Glutamatergic neuron (in vitro differentiated cells): ENCODE data around the gene INO80D. TPM values are rescaled to one million over a fixed set of nuclear protein-coding genes. Genes with fewer than 3 reads are reported as not detected.
"Not testable (repeated sequence)": the region's sequence is repeated elsewhere in the genome, so short reads cannot be mapped to it uniquely, and the experiment has no call there.

Experiments
- DNase-seq: peaks from one replicate; pipeline ENCODE4 v3.0.0; 2022
- H3K27ac Mint-ChIP-seq: one replicate; pipeline ENCODE4 v1.8.0; 2020; ENCODE audit warnings: mild to moderate bottlenecking, mixed read lengths, inconsistent platforms; ENCODE audit not compliant: unreplicated experiment
- H3K27me3 Mint-ChIP-seq: one replicate; pipeline ENCODE4 v1.8.0; 2020; ENCODE audit warnings: mild to moderate bottlenecking, moderate library complexity, mixed read lengths, inconsistent platforms; ENCODE audit not compliant: unreplicated experiment
- H3K36me3 Mint-ChIP-seq: one replicate; pipeline ENCODE4 v1.8.0; 2020; ENCODE audit warnings: mild to moderate bottlenecking, mixed read lengths, inconsistent platforms; ENCODE audit not compliant: unreplicated experiment
- H3K4me1 Mint-ChIP-seq: one replicate; pipeline ENCODE4 v1.8.0; 2020; ENCODE audit warnings: mild to moderate bottlenecking, low read depth, mixed read lengths, inconsistent platforms; ENCODE audit not compliant: unreplicated experiment
- H3K4me3 Mint-ChIP-seq: one replicate; pipeline ENCODE4 v1.8.0; 2020; ENCODE audit warnings: mild to moderate bottlenecking, mixed read lengths, inconsistent platforms; ENCODE audit not compliant: unreplicated experiment
- H3K9me3 Mint-ChIP-seq: one replicate; pipeline ENCODE4 v1.8.0; 2020; ENCODE audit warnings: mild to moderate bottlenecking, moderate library complexity, mixed read lengths, inconsistent platforms; ENCODE audit not compliant: unreplicated experiment
- total RNA-seq: library from RNA; stranded (reverse); fragmentation: NEBNext Ultra II Directional; extraction: Animal tissue kit (Norgen Biotek cat#: 25700); gene quantifications from one replicate; pipeline ENCODE4 v1.2.1, GENCODE V29; 2021; ENCODE audit not compliant: unreplicated experiment
- TF ChIP-seq, protein P1 (sequence below): fragments of 200-600 bp; sonication (generic); IDR thresholded peaks from one replicate; pipeline ENCODE4 v1.5.0; 2021; ENCODE audit not compliant: partially characterized antibody, unreplicated experiment

Gene INO80D
- total RNA-seq, 1 donor from 2014 or later = 25.0 TPM

DNA sequence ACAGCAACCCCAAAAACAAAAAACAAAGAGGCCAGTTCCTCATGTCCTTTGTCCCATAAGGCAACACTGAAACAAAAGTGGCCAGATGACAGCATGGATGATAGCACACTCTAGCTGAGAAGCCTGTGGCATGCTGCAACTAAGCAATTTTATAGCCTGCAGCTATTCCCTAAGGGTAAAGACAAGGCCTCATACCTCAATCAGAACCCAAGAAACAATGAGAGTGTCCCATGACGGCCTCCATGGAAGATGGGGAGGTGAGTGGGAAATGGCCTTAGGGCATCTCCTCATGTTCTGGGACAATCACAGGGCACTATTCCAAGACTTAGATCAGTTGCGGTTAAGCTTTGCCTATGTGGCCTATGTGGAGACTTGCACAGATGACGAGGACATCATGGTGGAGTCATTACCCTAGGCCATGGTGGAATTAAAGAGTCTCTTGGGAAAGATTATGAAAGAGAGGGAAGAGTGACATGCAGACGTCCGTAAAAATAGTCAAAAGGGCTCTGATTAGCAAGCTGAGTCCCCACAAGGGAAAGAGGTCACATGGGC is 103.1 kb downstream of the INO80D start:
- H3K27me3 Mint-ChIP-seq = peaks cover 2% of the 10 kb centered on the region
- TF ChIP-seq, protein P1, sequence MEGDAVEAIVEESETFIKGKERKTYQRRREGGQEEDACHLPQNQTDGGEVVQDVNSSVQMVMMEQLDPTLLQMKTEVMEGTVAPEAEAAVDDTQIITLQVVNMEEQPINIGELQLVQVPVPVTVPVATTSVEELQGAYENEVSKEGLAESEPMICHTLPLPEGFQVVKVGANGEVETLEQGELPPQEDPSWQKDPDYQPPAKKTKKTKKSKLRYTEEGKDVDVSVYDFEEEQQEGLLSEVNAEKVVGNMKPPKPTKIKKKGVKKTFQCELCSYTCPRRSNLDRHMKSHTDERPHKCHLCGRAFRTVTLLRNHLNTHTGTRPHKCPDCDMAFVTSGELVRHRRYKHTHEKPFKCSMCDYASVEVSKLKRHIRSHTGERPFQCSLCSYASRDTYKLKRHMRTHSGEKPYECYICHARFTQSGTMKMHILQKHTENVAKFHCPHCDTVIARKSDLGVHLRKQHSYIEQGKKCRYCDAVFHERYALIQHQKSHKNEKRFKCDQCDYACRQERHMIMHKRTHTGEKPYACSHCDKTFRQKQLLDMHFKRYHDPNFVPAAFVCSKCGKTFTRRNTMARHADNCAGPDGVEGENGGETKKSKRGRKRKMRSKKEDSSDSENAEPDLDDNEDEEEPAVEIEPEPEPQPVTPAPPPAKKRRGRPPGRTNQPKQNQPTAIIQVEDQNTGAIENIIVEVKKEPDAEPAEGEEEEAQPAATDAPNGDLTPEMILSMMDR = no peak
- no peak overlapping the region for H3K4me3 Mint-ChIP-seq
- no peak overlapping the region for H3K27ac Mint-ChIP-seq
- peaks cover 4% of the 10 kb centered on the region for H3K4me1 Mint-ChIP-seq
- H3K9me3 Mint-ChIP-seq = peaks cover 3% of the 10 kb centered on the region
- no peak for DNase-seq
- no peaks in the 10 kb centered on the region for H3K36me3 Mint-ChIP-seq

DNA sequence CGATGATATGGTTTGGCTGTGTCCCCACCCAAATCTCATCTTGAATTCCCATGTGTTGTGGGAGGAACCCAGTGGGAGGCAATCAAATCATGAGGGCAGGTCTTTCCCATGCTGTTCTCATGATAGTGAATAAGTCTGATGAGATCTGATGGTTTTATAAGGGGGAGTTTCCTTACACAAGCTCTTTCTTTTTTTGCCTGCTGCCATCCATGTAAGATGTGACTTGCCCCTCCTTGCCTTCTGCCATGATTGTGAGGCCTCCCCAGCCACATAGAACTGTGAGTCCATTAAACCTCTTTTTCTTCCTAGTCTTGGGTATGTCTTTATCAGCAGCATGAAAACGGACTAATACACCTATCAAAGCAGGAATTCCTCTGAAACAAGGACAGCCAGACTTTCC is 107.2 kb downstream of the INO80D start:
- H3K27ac Mint-ChIP-seq, DNase-seq, H3K4me3 Mint-ChIP-seq, H3K27me3 Mint-ChIP-seq, H3K9me3 Mint-ChIP-seq, H3K36me3 Mint-ChIP-seq, H3K4me1 Mint-ChIP-seq: not testable (repeated sequence)

DNA sequence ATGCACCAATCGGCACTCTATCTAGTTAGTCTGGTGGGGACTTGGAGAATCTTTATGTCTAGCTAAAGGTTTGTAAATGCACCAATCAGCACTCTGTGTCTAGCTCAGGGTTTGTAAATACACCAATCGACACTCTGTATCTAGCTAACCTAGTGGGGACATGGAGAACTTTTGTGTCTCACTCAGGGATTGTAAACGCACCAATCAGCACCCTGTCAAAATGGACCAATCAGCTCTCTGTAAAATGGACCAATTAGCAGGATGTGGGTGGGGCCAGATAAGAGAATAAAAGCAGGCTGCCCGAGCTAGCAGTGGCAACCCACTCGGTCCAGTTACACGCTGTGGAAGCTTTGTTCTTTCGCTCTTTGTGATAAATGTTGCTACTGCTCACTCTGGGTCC is 108.3 kb downstream of the INO80D start:
- not testable (repeated sequence) for H3K27me3 Mint-ChIP-seq, DNase-seq, H3K4me1 Mint-ChIP-seq, H3K9me3 Mint-ChIP-seq, H3K36me3 Mint-ChIP-seq, H3K4me3 Mint-ChIP-seq, H3K27ac Mint-ChIP-seq

DNA sequence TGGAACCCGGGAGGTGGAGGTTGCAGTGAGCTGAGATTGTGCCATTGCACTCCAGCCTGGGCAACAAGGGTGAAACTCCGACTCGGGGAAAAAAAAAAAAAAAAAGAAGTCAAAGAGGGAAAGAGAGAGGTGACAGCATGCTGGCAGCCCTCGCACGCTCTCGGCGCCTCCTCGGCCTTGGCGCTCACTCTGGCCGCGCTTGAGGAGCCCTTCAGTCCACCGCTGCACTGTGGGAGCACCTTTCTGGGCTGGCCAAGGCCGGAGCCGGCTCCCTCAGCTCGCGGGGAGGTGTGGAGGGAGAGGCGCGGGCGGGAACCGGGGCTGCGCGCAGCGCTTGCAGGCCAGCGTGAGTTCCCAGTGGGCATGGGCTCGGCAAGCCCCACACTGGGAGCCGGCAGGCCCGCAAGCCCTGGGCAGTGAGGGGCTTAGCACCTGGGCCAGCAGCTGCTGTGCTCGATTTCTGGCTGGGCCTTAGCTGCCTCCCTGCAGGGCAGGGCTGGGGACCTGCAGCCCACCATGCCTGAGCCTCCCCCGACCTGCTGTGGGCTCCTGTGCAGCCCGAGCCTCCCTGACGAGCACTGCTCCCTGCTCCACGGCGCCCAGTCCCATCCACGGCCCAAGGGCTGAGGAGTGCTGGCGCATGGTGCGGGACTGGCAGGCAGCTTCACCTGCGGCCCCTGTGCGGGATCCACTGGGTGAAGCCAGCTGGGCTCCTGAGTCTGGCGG is 108.9 kb downstream of the INO80D start:
- not testable (repeated sequence) for H3K36me3 Mint-ChIP-seq, H3K27ac Mint-ChIP-seq, H3K4me3 Mint-ChIP-seq, H3K4me1 Mint-ChIP-seq, H3K9me3 Mint-ChIP-seq, H3K27me3 Mint-ChIP-seq, DNase-seq

DNA sequence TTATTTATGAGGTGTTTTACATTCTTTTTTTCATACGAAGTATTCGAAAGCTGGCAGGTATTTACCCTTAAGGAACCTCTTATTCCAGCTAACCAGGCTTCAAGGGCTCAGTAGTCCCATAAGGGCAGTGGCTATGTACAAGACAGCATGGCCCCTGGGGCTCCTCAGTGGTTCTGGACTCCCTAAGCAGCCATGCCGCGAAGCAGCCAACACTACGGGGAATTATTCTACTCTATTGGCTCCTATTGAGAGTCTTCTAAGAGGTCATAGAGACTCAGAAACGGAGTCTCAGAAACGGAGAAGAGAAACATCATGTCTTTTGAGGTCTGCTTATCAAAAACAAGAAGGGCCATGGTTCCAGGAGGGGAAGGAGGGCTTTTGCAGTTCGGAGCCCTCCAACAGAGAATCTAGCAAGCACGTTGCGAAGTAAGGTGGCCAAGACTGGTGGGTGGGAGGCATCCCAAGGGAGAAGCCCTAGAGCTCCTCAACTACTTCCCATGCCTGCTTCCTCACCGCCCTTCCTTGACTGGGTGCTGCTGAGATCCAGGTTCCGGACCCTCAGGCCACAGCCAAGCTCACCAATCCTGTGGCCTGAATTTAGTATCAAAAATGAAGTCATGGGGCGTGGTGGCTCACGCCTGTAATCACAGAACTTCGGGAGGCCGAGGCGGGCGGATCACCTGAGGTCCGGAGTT is 109.7 kb downstream of the INO80D start:
- no peak overlapping the region for H3K27ac Mint-ChIP-seq
- H3K36me3 Mint-ChIP-seq = no peaks in the 10 kb centered on the region
- H3K9me3 Mint-ChIP-seq = no peaks in the 10 kb centered on the region

DNA sequence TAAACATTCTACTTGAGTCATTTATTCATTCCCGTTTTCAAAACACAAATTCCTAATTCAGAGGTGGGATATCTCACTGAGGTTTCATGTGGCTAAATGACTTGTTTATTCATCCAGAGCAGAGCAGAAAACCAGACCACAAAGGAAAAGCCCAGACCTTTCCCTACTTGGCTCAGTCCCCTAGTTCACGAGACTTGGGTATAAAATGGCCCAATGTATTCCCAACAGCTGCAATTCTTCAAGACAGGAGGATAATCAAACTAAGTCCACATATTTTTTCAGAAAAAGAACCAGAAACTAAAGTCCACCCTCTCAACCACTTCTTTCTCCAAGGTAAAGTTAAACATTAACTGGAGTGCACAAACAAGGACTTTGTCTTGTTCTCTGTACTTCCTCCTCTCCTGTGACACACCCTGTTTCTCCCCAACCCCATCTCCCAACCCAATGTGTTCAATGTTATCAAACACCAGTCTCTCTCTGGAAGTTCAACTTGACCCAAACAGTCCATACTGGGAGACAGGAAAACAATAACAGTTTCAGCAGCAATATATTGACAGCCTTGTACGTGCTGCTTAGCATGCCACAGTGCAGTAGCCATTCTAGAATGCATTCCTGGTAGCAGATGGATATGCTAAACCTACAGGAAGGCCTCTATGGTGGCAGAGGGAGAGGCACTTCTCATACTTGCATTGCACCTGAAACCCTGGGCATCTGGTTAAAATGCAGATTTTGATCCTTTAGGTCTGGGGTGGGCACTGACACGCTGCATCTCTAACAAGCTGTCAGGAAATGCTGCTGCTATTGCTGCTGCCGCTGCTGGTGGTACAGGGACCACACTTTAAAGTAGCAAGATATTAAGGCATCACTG is 110.7 kb downstream of the INO80D start:
- Mint-ChIP-seq H3K36me3 (no peaks in the 10 kb centered on the region), H3K4me1 (no peaks in the 10 kb centered on the region), H3K27ac (no peak overlapping the region), H3K9me3 (no peaks in the 10 kb centered on the region), H3K4me3 (no peak overlapping the region), H3K27me3 (no peaks in the 10 kb centered on the region)
- TF ChIP-seq, protein P1 = no peak
- DNase-seq = no peak

More for the DNA sequence above, 109.7 kb downstream of the INO80D start:
- no peak for DNase-seq
- TF ChIP-seq, protein P1 = no peak
- H3K4me3 Mint-ChIP-seq = no peak overlapping the region
- no peaks in the 10 kb centered on the region for H3K27me3 Mint-ChIP-seq
- H3K4me1 Mint-ChIP-seq = no peaks in the 10 kb centered on the region
